NCI-H1417 (cell line): ENCODE measurements around the gene XPA.
"Not testable (repeated sequence)": the region's sequence is repeated elsewhere in the genome, so short reads cannot be mapped to it uniquely, and the experiment has no call there.

Experiments used
- DNase-seq, 3 experiments: peaks; one replicate each; lab custom pipeline; 2025; lab: John Stamatoyannopoulos, UW

Gene XPA

DNA sequence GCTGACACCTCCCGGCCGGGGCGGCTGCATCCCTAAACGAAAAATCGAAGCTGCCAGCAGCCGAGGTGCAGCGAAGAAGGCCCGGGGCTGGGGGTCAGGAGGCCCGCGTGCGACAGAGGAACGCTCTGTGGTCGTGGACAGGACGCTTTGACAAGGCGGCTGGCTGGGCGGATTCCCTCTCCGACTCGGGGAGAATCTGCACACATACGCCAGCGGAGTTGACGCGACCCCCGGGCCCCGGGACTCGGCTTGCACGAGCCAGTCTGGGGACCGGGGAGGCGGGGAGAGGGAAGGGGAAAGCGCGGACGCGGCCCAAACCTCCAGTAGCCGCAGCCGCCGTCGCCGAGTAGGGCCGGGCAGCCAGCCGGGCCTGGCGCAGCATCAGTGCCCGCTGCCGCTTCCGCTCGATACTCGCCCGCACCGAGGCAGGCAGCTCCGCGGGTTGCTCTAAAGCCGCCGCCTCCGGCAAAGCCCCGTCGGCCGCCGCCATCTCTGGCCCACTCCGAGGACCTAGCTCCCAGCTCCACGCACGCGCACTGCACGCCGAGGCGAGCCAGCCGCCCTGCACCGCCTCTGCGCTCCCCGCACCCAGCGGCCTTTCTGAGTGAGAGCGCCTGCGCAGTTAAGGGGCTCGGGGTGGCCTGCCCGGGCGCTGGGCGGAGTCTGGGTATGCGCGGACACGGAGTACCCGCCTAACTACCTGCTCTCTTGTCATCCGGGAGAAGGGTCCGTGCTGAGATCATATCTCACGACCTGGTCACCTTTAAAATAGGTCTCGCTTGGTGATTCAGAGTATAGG, at the start of gene XPA:
XPA (minus strand) TSS at position 538 of the 799 bp plus-strand sequence; CDS start at position 490, 48 bp downstream.
- DNase-seq: peak; percentile 90 to 99 (median 98)

DNA sequence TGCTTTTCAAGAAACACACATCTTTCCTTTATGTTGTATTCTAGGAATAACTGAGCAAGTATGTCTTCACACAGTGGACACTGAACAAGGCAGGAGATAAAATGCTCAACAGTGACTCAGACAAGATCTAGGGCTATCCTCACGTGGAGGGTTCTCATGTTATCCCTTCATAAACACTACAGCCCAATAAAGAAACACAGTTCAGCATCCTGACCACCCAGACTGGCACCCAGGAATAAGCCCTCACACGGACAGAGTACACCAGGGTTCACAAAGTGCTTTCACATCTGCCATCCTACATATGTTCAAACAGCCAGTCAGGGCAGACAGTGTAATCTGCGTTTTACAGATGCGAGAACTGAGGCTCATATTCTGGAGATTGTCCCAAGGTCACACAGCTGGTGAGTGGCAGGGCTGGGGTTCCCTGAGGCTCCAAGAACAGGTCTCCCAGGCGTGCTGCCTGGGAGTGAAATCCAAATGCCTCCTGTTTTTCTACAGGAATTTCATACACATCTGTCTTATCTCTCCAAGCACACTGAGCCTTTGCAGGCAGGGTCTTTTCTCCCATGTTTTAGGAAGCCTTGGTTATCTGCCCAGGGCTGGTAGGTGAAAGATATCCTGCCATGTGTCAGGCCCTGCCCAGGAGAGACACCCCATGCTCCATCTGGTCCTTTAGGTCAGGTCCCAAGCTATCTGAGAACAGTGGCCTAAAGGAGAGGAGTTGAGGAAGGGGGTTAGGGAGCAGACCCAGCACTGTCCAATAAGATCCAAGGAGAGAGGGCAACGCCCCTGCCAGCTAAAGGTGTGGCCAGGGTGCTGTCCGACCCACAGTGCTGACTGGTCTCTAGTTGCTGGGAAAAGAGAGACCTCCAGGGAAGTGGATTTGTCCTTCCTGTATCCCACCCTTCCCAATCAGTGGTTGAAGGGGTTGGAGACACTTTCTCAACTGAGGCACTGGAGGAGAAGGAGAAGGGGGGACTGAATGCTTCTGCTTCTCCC, 47.9 kb upstream of the XPA start:
- DNase-seq: no peak

- not testable (repeated sequence) for DNase-seq
These were observed 46.9 kb upstream of the XPA start for GRCh38 chr9:97744025-97744424.

DNA sequence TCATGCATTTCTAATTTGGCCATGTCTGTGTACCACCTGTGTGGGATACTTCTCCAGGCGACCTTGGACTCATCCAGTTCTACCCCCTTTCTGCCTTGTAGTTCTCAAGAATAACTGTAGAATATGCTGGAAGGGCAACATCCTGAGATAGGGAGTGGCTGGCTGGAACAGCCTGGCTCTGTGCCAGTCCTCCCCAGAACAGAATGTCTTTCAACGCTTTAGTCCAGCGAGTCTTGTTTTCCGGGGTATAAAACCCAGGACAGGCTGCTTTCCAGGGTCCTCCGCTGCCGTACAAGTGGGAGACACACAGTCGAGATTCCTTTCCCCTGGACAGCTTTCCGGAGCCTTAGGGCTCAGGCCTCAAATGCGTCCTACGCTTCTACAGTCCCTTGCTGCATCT, 45.4 kb upstream of the XPA start:
- DNase-seq: no peak

- DNase-seq: no peak
These were observed 44.8 kb upstream of the XPA start for GRCh38 chr9:97741947-97742346.

GRCh38 chr9:97740848-97741821, 44.0 kb upstream of the XPA start:
- DNase-seq: peak in 2 of 3 experiments; percentile 17 to 47

DNA sequence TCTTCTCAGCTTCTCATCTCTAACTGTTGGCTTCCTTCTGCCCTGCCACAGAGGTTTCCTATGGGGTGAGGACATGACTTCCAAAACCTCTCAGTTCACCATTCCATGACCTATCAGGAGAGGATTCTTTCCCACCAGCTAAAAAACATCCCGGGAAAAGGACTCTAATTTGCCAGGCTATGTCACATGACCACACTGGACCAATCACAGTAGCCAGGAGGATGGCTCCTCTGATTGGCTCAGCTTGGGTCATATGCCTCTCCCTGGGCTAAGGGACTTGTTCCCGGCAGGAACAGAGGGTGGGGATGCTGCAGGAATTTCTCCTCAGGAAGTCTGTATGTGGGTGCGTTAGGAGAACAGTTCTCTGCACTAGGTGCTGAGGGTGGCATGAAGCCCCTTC, 40.3 kb upstream of the XPA start:
- DNase-seq: peak in 1 of 3 experiments; percentile 22

DNA sequence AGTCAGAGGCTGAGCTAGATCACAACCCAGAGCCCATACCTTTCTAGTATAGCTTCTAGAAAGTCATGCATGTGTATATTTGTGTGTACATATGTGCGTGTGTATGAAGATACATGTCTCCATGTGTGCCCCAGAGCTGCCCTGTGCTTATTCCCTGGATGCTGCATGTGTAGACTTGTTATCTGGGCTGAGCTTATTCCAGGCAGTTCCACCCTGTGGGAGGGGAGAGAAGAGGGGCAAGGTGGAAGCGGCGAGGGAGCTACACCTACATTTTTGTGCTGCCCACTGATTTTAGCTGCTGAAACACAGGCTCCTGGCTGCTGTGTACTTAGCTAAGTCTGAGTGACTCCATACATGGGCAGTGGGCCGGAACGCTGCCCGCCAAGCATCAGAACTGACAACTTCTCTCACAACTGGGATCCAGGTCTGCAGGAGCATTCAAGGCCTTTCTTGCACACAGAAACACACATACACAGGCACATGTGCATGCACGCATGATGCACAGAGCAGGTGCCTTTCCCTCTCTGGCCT, 38.0 kb upstream of the XPA start:
- peak in 1 of 3 experiments; percentile 71 for DNase-seq

DNA sequence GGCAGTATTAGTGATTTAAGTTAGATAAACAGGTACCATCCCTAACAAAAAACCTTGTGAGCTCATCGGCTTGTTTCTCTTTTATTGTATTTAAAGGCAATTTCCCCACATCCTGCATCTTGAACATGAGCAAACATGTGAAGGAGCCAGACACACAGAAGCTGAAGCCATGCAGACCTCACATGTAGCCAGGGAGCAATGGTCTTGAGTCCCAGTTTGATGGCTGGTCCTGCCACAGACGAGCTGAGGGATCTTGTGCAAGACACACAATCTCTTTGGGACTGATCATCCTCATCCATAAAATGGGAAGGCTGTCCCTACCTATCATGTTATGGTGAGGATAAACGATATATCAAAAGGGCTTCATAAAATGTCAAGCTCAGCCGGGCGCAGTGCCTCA, 29.6 kb upstream of the XPA start:
- no peak for DNase-seq

DNA sequence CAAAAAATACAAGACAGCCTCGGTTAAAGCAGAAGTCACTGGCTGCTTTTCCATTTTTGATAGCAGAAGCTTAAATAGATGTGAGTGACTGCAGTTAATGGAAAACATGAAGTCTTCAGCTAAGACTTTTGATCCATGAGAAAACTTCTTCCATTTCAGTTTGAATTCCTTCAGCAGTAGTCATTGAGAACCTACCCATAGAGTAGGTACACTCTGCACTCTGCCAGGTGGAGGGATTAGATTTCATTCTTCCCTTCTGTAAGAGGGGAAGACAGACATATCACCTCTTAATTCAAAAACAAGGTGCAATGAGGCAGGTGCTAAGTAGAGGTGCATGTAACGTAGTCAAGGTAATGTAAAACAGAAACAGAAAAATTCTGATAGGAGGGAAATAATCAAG, 26.7 kb upstream of the XPA start:
- DNase-seq: no peak

- no peak for DNase-seq
These were observed 25.2 kb upstream of the XPA start for GRCh38 chr9:97722331-97722730.

DNA sequence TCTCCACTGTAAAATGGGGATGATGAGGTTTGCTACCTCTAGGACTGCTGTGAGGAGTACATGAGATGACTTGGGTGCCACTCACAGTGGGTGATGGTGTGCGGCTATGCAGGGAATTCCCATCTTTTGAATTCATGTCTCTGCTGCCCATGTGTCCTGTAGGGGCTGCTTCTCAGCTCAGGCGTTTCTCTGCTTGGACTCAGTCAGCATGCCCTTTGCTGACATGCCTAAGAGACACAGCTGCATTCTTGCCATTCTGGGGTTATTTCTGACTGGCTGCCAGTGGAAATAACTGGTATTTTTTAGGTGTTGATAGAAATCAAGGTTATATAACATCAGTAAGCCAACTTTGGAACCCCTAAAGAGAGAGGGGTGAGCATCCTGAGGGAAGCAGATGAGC, 24.3 kb upstream of the XPA start:
- no peak for DNase-seq

DNA sequence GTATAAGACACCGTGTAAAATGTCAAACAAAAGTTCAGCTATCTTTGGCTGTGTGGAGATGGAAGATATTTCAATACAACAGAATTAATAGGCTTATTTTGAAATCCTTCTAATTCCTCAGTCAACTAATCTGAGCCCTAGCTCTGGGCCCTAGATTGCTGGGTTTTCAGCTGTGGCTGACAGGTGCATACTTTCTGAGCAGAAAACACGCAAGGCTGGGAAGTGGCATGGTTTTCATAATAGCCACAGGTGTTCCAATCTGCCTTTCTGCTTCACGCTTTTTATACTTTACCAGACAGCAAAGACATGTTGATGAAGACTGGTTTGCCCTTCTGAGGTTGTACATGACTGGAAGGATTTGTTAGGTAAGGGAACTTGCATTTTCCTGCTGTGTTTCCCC, 20.7 kb upstream of the XPA start:
- no peak for DNase-seq

- DNase-seq: no peak
These were observed 17.3 kb upstream of the XPA start for GRCh38 chr9:97714435-97714834.

DNA sequence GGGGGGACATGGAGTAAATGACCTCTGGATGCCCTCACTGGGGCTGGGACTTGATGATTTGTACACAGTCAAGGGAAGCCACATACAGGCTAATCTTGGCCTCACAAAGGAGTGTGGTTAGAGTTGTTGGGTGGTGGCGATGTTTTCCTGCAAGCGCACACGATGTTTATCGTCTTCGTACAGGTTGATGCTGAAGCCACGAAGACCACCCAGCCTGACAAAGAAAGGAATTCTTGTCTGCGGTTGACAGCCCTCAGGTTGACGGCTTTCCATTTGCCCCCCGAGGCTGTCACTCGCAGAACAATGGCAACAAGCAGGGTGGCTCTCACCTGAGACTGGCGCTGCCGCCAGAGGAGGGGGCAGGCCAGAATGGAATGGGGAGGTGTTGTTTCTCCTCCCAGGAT, 14.1 kb upstream of the XPA start:
- no peak for DNase-seq

DNA sequence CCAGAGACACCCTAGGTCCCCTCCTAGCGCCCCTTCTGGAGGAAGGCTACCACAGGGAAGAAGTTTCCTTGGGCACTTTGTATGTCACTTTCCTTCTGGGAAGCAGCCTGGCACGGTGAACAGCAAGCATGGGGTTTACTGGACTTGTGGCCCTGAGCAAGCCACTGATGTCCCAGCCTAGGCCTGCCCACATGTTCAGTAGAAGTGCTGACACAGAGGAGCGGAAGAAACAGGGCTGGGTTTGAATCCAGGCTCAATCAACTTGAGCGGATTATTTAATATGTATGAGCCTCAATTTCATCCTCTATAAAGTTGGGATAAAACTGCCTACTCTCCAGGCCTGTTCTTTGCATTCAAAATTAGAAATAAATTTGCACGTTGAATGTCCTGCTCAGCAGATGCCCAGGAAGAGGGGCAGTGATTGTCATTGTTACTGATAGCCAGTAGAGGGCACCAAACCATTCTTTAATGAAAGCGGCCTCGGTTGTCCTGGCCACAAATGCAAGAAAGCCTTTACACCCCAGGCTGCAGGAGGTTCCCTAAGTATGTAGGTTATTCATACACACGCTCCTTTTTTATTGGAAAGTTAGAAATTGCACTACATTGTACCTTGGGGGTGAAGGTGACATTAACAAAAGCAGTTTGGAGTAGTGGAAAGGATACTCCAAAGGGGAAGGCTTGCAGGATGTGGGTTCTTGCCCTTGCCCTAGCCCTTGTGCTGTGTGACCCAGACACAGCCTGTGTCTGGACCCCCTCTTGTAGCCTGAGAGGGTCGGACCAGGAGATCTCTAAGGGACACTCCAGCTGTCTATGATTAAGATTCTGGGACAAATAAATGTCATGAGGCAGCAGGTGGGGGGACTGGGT, 13.4 kb upstream of the XPA start:
- peak; percentile 44 to 86 (median 64) for DNase-seq

- DNase-seq: no peak
These were observed 9.1 kb upstream of the XPA start for GRCh38 chr9:97706246-97706645.

DNA sequence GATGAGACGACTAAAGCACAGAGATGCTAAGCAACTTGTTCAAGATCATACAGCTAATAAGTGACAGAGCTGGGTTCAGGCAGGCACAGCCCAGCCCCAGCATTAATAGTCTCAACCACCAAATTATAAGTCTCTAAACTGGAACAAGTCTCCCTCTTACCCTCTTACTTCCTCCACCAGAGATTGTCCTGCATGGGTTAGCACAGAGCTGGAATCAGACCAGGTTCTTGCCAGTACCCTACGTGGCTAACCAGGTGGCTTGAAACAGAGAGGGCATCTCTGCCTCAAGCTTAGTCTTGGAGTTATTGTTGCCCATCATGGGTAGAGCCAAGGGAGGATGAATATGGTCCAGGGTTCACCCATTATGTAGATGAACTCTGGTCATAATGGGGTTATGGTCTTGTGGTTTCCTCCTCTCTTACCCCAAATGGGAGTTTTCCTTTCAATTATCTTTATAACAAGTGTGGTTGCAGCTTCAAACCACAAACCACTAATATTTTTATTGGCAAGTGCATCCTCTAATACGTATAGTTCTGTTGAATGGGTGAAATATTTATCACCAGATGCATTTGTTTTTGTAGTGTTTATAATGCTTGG, 8.3 kb upstream of the XPA start:
- no peak for DNase-seq

- peak in 1 of 3 experiments; percentile 46 for DNase-seq
These were observed 7.7 kb upstream of the XPA start for GRCh38 chr9:97704851-97705250.

DNA sequence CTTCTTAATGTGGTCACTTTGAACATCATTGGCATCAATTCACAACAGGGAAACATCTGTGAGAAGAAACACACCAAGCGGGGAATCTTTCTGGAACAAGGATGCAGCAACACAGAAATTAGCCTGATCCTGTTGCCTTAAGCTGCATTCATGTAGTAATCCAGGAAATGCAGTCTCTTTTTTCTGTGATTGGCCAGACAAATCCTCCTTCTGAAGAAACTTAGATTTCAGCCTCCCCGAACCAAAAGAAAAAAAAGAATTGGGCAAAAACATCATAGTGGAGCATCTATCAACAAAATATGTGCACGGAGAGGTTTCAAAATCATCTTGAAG, 7.2 kb upstream of the XPA start:
- DNase-seq: no peak
